A549 treated with dexamethasone at 1 μM for 4 hours (cell line): ENCODE data around the gene ADCY3. TPM values are rescaled to one million over a fixed set of nuclear protein-coding genes. Genes with fewer than 3 reads are reported as not detected.

ENCODE experiments used
- total RNA-seq: library from RNA; stranded (reverse); fragments of 200-300 nt; extraction: Qiagen RNA extraction; gene quantifications from 5 replicates; pipeline ENCODE4 v1.2.3, GENCODE V29; 2022

ADCY3 gene
- 70.4 to 93.5 TPM (median 81.9 TPM) in 5 replicates for total RNA-seq

DNA sequence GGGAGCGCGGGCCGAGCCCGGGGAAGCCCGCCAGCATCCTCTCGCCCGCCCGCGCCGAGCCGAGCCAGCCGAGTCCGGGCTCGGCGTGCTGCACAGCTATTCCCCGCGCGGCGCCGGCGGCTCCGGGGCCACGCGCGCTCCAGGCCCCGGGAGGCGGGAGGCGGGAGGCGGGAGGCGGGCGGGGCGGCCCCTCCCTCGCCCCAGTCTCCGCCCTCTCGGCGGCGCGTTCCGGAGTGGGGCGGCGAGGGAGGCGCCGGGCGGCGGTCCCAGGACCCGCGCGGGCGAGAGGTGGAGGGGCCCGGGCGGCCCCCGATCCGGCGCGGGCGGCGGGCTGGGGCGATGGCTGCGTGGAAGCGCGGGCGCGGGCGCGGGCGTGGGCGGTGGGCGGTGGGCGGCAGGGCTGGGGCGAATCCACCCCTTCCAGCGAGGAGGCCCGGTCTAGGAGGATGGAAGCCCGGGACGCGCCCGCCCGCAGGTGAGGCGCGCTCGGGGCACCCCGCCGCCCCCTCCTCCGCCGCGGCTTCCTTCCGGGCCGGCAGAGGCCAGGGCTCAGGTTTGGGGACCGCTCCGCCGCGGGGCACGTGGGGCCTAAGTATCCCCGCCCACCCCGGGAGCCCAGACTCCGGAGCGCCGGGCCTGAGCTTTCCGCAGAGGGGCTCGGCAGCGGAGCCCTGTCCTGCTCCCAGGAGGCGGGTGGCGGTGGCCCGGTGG, at the start of gene ADCY3:
Gene ADCY3 (minus strand): TSS at position 140 of the 711 bp plus-strand sequence. CDS start 1,250 bp downstream, outside the sequence.

DNA sequence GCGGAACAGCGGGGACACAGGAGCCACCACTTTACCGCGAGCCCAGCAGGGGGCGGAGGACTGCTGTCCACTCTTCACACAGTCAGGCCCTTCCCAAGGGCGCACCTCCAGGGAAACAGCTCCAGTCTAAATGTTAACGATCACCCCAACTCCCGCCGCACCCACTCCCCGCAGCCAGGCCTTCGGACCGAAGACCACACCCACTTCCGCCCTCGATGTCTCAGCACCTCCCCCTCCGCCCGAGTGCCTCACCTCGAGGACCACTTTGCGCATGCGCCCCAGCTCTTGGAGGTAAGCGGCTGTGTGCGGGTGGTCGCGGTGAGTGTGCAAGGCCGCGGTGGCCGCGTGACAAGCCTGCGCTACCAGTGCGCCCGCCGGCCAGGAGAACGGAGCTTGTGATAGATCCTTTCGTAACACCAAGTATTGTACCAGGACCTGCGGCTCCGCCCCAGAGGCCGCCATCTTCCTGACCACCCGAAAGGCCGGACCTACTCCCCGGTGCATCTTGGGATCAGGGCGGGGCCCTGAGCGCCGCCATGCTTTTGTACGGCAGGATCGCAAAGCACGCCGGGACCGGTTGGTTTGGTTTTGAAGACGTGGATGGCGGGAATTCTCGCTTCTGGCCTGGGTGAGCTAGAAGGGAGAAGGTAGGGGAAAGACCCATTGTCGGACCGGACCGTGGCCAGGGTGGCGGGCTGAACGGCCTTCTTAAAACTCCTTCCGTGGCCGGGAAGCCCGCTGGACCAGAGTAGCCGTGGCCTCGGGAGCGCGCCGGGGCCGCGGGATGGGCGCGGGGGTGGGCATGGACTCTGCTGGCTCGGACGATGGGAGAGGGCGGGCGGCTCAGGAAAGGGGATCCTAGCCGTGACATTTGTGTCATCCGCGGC, 126.9 kb downstream of the ADCY3 start, which contains the start of the genes CENPO and PTRHD1:
Gene CENPO (plus strand): TSS at position 552 of the 887 bp plus-strand sequence. CDS start 495 bp downstream, outside the sequence.
Gene PTRHD1 (minus strand): TSS at position 518 of the 887 bp plus-strand sequence. CDS start 14 bp downstream, at position 504.

Other genes with a start within 250 kb of the ADCY3 start
- gene PTRHD1, start 126.8 kb downstream of the ADCY3 start, total RNA-seq, result 47.7 to 58.9 TPM (median 54.5 TPM) in 5 replicates
- gene CENPO, start 126.8 kb downstream of the ADCY3 start, total RNA-seq, result 47.4 to 52.1 TPM (median 49.4 TPM) in 5 replicates
- 1.8 to 2.8 TPM (median 2.4 TPM) in 5 replicates for gene DNAJC27, start 51.7 kb upstream of the ADCY3 start, total RNA-seq
- 7.9 to 11.1 TPM (median 10.0 TPM) in 5 replicates for gene EFR3B, start 121.8 kb upstream of the ADCY3 start, total RNA-seq
- 0.09 to 0.10 TPM in 2 of 5 replicates, not detected in the others for gene POMC, start 248.3 kb upstream of the ADCY3 start, total RNA-seq